Hepatocyte (in vitro differentiated cells): ENCODE results near the gene PHF2. TPM values are rescaled to one million over a fixed set of nuclear protein-coding genes. Genes with fewer than 3 reads are reported as not detected.

Experiments
- DNase-seq: peaks from one replicate; pipeline ENCODE4 v3.0.0-alpha.2; 2016; ENCODE audit warnings: low spot score
- H2AFZ ChIP-seq: fragments of 200-600 bp; sonication (generic); 2 replicates; pipeline ENCODE4 v1.6.0; 2016; ENCODE audit warnings: antibody characterized with exemption, mild to moderate bottlenecking
- H3K27ac ChIP-seq: fragments of 200-600 bp; sonication (generic); 2 replicates; pipeline ENCODE4 v1.5.1; 2016; ENCODE audit warnings: mild to moderate bottlenecking
- H3K27me3 ChIP-seq: fragments of 200-600 bp; sonication (generic); 2 replicates; pipeline ENCODE4 v1.6.1; 2016
- H3K36me3 ChIP-seq: fragments of 200-600 bp; sonication (generic); replicated peaks from 2 replicates; pipeline ENCODE4 v1.5.1; 2016; ENCODE audit warnings: low read depth; ENCODE audit not compliant: insufficient read depth
- H3K4me1 ChIP-seq: fragments of 200-600 bp; sonication (generic); 2 replicates; pipeline ENCODE4 v1.5.1; 2016; ENCODE audit warnings: mild to moderate bottlenecking, moderate library complexity; ENCODE audit not compliant: insufficient read depth
- H3K4me2 ChIP-seq: fragments of 200-600 bp; sonication (generic); 2 replicates; pipeline ENCODE4 v1.6.0; 2016
- H3K4me3 ChIP-seq: fragments of 200-600 bp; sonication (generic); 2 replicates; pipeline ENCODE4 v1.5.1; 2016; ENCODE audit warnings: mild to moderate bottlenecking
- H3K79me2 ChIP-seq: fragments of 200-600 bp; sonication (generic); 2 replicates; pipeline ENCODE4 v1.6.0; 2017; ENCODE audit warnings: mild to moderate bottlenecking
- H3K9me2 ChIP-seq: fragments of 200-600 bp; sonication (generic); replicated peaks from 2 replicates; pipeline ENCODE4 v1.6.0; 2017; ENCODE audit warnings: mild to moderate bottlenecking; ENCODE audit not compliant: insufficient read depth
- H3K9me3 ChIP-seq: fragments of 200-600 bp; sonication (generic); 2 replicates; pipeline ENCODE4 v1.5.1; 2016; ENCODE audit warnings: low read depth, mild to moderate bottlenecking
- H4K20me1 ChIP-seq: fragments of 200-600 bp; sonication (generic); 2 replicates; pipeline ENCODE4 v1.6.0; 2016; ENCODE audit warnings: mild to moderate bottlenecking; ENCODE audit not compliant: insufficient read depth, poor library complexity, severe bottlenecking
- EZH2 ChIP-seq: fragments of 200-600 bp; sonication (generic); IDR thresholded peaks from 2 replicates; pipeline ENCODE4 v1.6.1; 2016; ENCODE audit warnings: antibody characterized with exemption, mild to moderate bottlenecking, borderline replicate concordance
- EZH2phosphoT487 ChIP-seq: fragments of 200-600 bp; sonication (generic); IDR thresholded peaks from one replicate; pipeline ENCODE4 v1.6.1; 2018; ENCODE audit warnings: antibody characterized with exemption, mild to moderate bottlenecking, low read depth, moderate library complexity; ENCODE audit not compliant: unreplicated experiment, severe bottlenecking
- WGBS: methylation state at CpG from one replicate; pipeline ENCODE4 v1.1.6; 2016; ENCODE audit warnings: low lambda C conversion rate; ENCODE audit errors: missing lambda C conversion rate; 5-methylcytosine and 5-hydroxymethylcytosine counted together
- polyA plus RNA-seq: library from polyadenylated mRNA; unstranded; fragments of >200 nt; fragmentation: Nextera tagmentation; extraction: Ambion mirVana; gene quantifications from 2 replicates; pipeline ENCODE4 v1.2.1, GENCODE V29; 2016
- total RNA-seq: library from RNA; depleted of rRNA; stranded (reverse); fragments of >200 nt; gene quantifications from 2 replicates; pipeline ENCODE4 v1.2.3, GENCODE V29; 2014
- TF ChIP-seq, protein P1 (sequence below): fragments of 200-600 bp; sonication (generic); IDR thresholded peaks from 2 replicates; pipeline ENCODE4 v1.5.1; 2016; ENCODE audit warnings: antibody characterized with exemption, mild to moderate bottlenecking; ENCODE audit not compliant: poor library complexity

The PHF2 gene
- total and polyA plus RNA-seq, 2 experiments from 2014 or later, result 10.5 to 19.8 TPM

DNA sequence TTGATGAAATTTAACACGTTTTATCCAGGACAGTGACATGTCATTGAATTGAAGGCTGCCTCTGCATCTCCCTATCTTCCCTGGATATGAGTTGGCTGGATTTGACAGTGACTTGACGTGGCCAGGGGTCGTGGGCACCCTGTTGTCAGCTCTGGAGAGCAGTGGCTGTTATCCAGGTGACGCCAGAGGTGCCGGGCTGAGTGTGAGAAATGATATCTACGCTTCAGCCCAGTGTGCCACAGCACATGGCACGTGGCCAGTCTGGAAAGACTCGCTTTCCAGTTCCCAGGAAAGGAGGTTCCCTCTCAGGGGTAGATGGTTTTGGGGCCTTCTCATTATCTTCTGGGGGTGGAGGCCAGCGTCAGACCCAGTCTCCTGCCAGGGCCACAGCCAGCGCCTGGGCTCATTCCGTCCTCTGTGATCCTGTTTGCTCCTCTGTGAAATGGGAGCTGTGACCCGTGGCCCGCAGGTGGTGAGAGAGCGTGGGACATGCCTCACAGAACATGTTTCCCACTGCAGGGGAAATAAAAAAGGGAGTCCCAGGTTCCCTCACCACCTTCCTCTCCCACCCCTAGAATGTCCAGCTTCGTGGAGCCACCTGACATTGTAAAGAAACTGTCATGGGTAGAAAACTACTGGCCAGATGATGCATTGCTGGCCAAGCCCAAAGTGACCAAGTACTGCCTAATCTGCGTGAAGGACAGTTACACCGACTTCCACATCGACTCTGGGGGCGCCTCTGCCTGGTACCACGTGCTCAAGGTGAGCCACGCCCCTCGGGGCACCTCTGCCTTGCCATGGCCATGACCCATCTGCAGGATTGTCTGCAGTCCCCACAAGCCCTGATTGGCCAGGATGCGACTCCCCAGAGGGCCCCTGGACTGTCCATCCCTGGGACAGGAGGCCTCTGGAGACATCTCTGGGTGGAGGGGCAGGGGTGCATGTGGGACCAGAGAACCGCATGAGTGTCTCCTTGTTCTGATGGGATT is 76.5 kb downstream of the PHF2 start:
- Histone ChIP-seq H3K27me3 (no peaks in the 10 kb centered on the region), H3K9me3 (no peaks in the 10 kb centered on the region), H3K36me3 (no peaks in the 10 kb centered on the region), H4K20me1 (no peaks in the 10 kb centered on the region), H3K27ac (no peak overlapping the region), H3K4me3 (no peak overlapping the region), H2AFZ (no peak overlapping the region), H3K79me2 (no peaks in the 10 kb centered on the region), H3K4me2 (no peak overlapping the region), H3K4me1 (no peaks in the 10 kb centered on the region), H3K9me2 (no peaks in the 10 kb centered on the region)
- TF ChIP-seq EZH2phosphoT487 (no peak), EZH2 (no peak)
- TF ChIP-seq, protein P1, sequence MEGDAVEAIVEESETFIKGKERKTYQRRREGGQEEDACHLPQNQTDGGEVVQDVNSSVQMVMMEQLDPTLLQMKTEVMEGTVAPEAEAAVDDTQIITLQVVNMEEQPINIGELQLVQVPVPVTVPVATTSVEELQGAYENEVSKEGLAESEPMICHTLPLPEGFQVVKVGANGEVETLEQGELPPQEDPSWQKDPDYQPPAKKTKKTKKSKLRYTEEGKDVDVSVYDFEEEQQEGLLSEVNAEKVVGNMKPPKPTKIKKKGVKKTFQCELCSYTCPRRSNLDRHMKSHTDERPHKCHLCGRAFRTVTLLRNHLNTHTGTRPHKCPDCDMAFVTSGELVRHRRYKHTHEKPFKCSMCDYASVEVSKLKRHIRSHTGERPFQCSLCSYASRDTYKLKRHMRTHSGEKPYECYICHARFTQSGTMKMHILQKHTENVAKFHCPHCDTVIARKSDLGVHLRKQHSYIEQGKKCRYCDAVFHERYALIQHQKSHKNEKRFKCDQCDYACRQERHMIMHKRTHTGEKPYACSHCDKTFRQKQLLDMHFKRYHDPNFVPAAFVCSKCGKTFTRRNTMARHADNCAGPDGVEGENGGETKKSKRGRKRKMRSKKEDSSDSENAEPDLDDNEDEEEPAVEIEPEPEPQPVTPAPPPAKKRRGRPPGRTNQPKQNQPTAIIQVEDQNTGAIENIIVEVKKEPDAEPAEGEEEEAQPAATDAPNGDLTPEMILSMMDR, result no peak
- DNase-seq, result no peak
- WGBS, result 97% methylated on average over 24 of the region's 24 CpGs

DNA sequence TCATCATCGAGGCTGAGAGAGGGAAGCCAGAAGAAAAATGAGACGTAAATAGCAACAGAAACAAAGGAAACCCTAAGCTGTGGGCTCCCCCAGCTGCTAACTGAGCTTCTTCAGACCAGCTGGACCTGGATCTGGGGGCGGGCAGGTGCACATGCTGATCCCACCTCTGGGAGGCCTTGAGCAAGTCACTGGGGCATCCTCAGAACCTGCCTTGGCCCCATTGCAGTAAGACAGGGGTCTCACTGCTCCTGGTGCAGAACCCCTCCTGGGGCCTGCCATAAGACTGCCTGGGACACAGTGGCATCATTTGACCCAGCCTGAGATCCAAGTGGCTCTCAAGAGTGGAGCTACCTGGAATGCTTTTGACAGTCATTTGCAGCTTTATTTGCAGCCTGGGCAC is 77.4 kb downstream of the PHF2 start:
- Histone ChIP-seq H3K9me2 (no peaks in the 10 kb centered on the region), H3K4me3 (no peak overlapping the region), H3K79me2 (no peaks in the 10 kb centered on the region), H4K20me1 (no peaks in the 10 kb centered on the region), H3K27me3 (no peaks in the 10 kb centered on the region), H3K9me3 (no peaks in the 10 kb centered on the region), H3K36me3 (no peaks in the 10 kb centered on the region), H3K27ac (no peak overlapping the region), H3K4me2 (no peak overlapping the region), H2AFZ (no peak overlapping the region), H3K4me1 (no peaks in the 10 kb centered on the region)
- no peak for DNase-seq
- TF ChIP-seq EZH2, result no peak
- TF ChIP-seq EZH2phosphoT487, result no peak
- TF ChIP-seq, protein P1, result no peak
- WGBS, result 97% methylated on average over 3 of the region's 3 CpGs

DNA sequence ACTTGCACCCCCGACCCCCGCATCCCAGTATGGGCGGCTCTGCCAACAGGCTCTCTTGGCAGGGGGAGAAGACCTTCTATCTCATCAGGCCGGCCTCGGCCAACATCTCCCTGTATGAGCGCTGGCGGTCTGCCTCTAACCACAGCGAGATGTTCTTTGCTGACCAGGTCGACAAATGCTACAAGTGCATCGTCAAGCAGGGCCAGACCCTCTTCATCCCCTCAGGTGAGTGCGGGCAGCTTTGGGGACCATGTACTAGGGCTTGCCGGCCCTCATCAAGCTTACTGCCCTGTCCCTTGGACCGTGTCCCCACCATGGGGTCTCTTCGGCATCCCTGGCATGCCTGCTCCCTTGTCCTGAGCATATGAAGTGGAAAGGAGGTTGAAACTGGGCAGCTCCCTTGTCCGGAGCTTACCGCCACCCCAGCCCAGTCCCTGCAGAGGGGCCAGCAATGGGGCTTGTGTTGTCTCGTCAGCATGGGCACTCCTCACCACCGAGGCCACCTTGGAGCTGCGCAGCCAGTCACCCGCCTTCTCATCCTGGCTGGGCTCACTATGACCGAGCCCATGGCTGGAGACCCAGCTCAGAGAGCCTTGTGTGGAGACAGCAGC is 78.1 kb downstream of the PHF2 start:
- H3K27me3 ChIP-seq, result no peaks in the 10 kb centered on the region
- no peak for DNase-seq
- no peak overlapping the region for H3K4me2 ChIP-seq
- H3K9me2 ChIP-seq, result no peaks in the 10 kb centered on the region
- H3K4me1 ChIP-seq, result no peaks in the 10 kb centered on the region
- H3K4me3 ChIP-seq, result no peak overlapping the region
- WGBS, result 95% methylated on average over 21 of the region's 21 CpGs
- no peaks in the 10 kb centered on the region for H3K79me2 ChIP-seq
- no peak overlapping the region for H2AFZ ChIP-seq
- no peaks in the 10 kb centered on the region for H4K20me1 ChIP-seq
- no peak overlapping the region for H3K27ac ChIP-seq
- TF ChIP-seq EZH2phosphoT487, result no peak
- TF ChIP-seq EZH2, result no peak
- TF ChIP-seq, protein P1, result no peak
- H3K36me3 ChIP-seq, result no peaks in the 10 kb centered on the region
- no peaks in the 10 kb centered on the region for H3K9me3 ChIP-seq
